H9 (cell line): ENCODE data around the gene CACNA1F. TPM values are rescaled to one million over a fixed set of nuclear protein-coding genes. Genes with fewer than 3 reads are reported as not detected.

ENCODE experiments used
- DNase-seq: peaks from one replicate; pipeline ENCODE4 v3.0.0-alpha.2; 2017
- H2AFZ ChIP-seq: one replicate; pipeline ENCODE4 v1.6.1; 2013; ENCODE audit warnings: mild to moderate bottlenecking, low read length, control low read depth, moderate library complexity
- H2AK5ac ChIP-seq: 2 replicates; pipeline ENCODE4 v1.6.1; 2013; ENCODE audit warnings: low read length, control low read depth, mixed read lengths; ENCODE audit not compliant: insufficient read length
- H2BK120ac ChIP-seq: one replicate; pipeline ENCODE4 v1.6.1; 2013; ENCODE audit warnings: low read depth, mild to moderate bottlenecking, low read length, control low read depth, inconsistent platforms; ENCODE audit not compliant: poor library complexity, severe bottlenecking
- H2BK12ac ChIP-seq: 2 replicates; pipeline ENCODE4 v1.6.1; 2013; ENCODE audit warnings: low read length, control low read depth, mixed read lengths, low read depth; ENCODE audit not compliant: insufficient read length
- H2BK15ac ChIP-seq: 2 replicates; pipeline ENCODE4 v1.6.1; 2013; ENCODE audit warnings: low read depth, low read length, control low read depth
- H2BK20ac ChIP-seq: one replicate; pipeline ENCODE4 v1.6.1; 2013; ENCODE audit warnings: low read depth, mild to moderate bottlenecking, low read length, control low read depth, inconsistent platforms; ENCODE audit not compliant: poor library complexity, severe bottlenecking
- H2BK5ac ChIP-seq: 2 replicates; pipeline ENCODE4 v1.6.1; 2013; ENCODE audit warnings: low read length, control low read depth, mixed read lengths; ENCODE audit not compliant: insufficient read length
- H3K14ac ChIP-seq: 2 replicates; pipeline ENCODE4 v1.6.1; 2013; ENCODE audit warnings: low read length, control low read depth; ENCODE audit not compliant: insufficient read depth
- H3K18ac ChIP-seq: 2 replicates; pipeline ENCODE4 v1.6.1; 2013; ENCODE audit warnings: low read depth, mild to moderate bottlenecking, mixed read lengths, low read length, control low read depth; ENCODE audit not compliant: insufficient read length
- H3K23ac ChIP-seq: 2 replicates; pipeline ENCODE4 v1.6.1; 2013; ENCODE audit warnings: low read length, control low read depth, mixed read lengths, low read depth; ENCODE audit not compliant: insufficient read length
- H3K23me2 ChIP-seq: 2 replicates; pipeline ENCODE4 v1.6.1; 2013; ENCODE audit warnings: low read depth, mild to moderate bottlenecking, mixed read lengths, low read length, control low read depth; ENCODE audit not compliant: insufficient read length, poor library complexity, severe bottlenecking
- H3K27ac ChIP-seq: 2 replicates; pipeline ENCODE4 v1.5.1; 2013; ENCODE audit warnings: low read length, control low read depth, mixed read lengths, low read depth; ENCODE audit not compliant: insufficient read length
- H3K27me3 ChIP-seq: 2 replicates; pipeline ENCODE4 v1.6.1; 2013; ENCODE audit warnings: low read length, control low read depth, inconsistent platforms; ENCODE audit not compliant: insufficient read depth
- H3K4ac ChIP-seq: 2 replicates; pipeline ENCODE4 v1.6.1; 2013; ENCODE audit warnings: low read depth, mild to moderate bottlenecking, control low read depth, inconsistent platforms, low read length, moderate library complexity
- H3K4me1 ChIP-seq: 2 replicates; pipeline ENCODE4 v1.6.1; 2013; ENCODE audit warnings: low read length, control low read depth, inconsistent platforms; ENCODE audit not compliant: insufficient read depth
- H3K4me2 ChIP-seq: 2 replicates; pipeline ENCODE4 v1.6.1; 2013; ENCODE audit warnings: low read length, control low read depth, mixed read lengths; ENCODE audit not compliant: insufficient read length, insufficient read depth
- H3K56ac ChIP-seq: 2 replicates; pipeline ENCODE4 v1.6.1; 2013; ENCODE audit warnings: low read depth, mild to moderate bottlenecking, mixed read lengths, low read length, control low read depth; ENCODE audit not compliant: insufficient read length
- H3K79me1 ChIP-seq: 2 replicates; pipeline ENCODE4 v1.6.1; 2013; ENCODE audit warnings: low read depth, mild to moderate bottlenecking, moderate library complexity, low read length, control low read depth, inconsistent platforms; ENCODE audit not compliant: insufficient read depth, poor library complexity, severe bottlenecking
- H3K79me2 ChIP-seq: 2 replicates; pipeline ENCODE4 v1.6.1; 2013; ENCODE audit warnings: low read length, control low read depth, inconsistent platforms; ENCODE audit not compliant: insufficient read depth
- H3K9ac ChIP-seq: 2 replicates; pipeline ENCODE4 v1.6.1; 2013; ENCODE audit warnings: low read length, control low read depth, mixed read lengths; ENCODE audit not compliant: insufficient read length; ENCODE audit errors: extremely low read depth
- H3K9me3 ChIP-seq: one replicate; pipeline ENCODE4 v1.6.1; 2013; ENCODE audit warnings: low read depth, low read length, inconsistent platforms; ENCODE audit not compliant: control insufficient read depth
- H3T11ph ChIP-seq: one replicate; pipeline ENCODE4 v1.6.1; 2013; ENCODE audit warnings: mild to moderate bottlenecking, low read length, control low read depth, inconsistent platforms
- H4K20me1 ChIP-seq: one replicate; pipeline ENCODE4 v1.6.1; 2013; ENCODE audit not compliant: control insufficient read depth, insufficient read length, insufficient read depth
- H4K5ac ChIP-seq: 2 replicates; pipeline ENCODE4 v1.6.1; 2013; ENCODE audit warnings: low read depth, mild to moderate bottlenecking, mixed read lengths, low read length, control low read depth; ENCODE audit not compliant: insufficient read length
- H4K8ac ChIP-seq: replicated peaks from 2 replicates; pipeline ENCODE4 v1.6.1; 2013; ENCODE audit warnings: low read length, control low read depth, mixed read lengths, low read depth; ENCODE audit not compliant: insufficient read length
- H4K91ac ChIP-seq: 2 replicates; pipeline ENCODE4 v1.6.1; 2013; ENCODE audit warnings: low read depth, mild to moderate bottlenecking, moderate library complexity, mixed read lengths, low read length, control low read depth; ENCODE audit not compliant: insufficient read length
- H3K27ac Mint-ChIP-seq, 3 experiments: 2 replicates in 2 of 3; 3 replicates in 1 of 3; pipeline ENCODE4 v1.8.0; 2020 to 2021; ENCODE audit warnings: mixed read lengths in 3 of 3, mild to moderate bottlenecking in 1 of 3, moderate library complexity in 1 of 3
- H3K27me3 Mint-ChIP-seq: 2 replicates; pipeline ENCODE4 v1.8.0; 2021; ENCODE audit warnings: low read depth, mild to moderate bottlenecking, moderate library complexity, mixed read lengths
- H3K36me3 Mint-ChIP-seq, 3 experiments: 2 replicates in 2 of 3; 3 replicates in 1 of 3; pipeline ENCODE4 v1.8.0; 2020 to 2021; ENCODE audit warnings: low read depth in 3 of 3, mixed read lengths in 3 of 3; ENCODE audit not compliant: insufficient read depth in 1 of 3
- H3K4me1 Mint-ChIP-seq, 2 experiments: 2 replicates each; pipeline ENCODE4 v1.8.0; 2020; ENCODE audit warnings: mixed read lengths in 2 of 2
- H3K4me3 Mint-ChIP-seq, 2 experiments: 2 replicates in 1 of 2; 3 replicates in 1 of 2; pipeline ENCODE4 v1.8.0; 2020 to 2021; ENCODE audit warnings: mild to moderate bottlenecking in 2 of 2, mixed read lengths in 2 of 2, moderate library complexity in 1 of 2
- H3K9me3 Mint-ChIP-seq, 2 experiments: 2 replicates in 1 of 2; 3 replicates in 1 of 2; pipeline ENCODE4 v1.8.0; 2020; ENCODE audit warnings: mild to moderate bottlenecking in 2 of 2, mixed read lengths in 2 of 2, moderate library complexity in 1 of 2
- WGBS: extraction: QIAGEN DNeasy Blood & Tissue Kit; methylation state at CpG from one replicate; pipeline ENCODE4 v1.1.7; 2013; ENCODE audit warnings: missing lambda C conversion rate, low lambda C conversion rate, mixed read lengths; ENCODE audit not compliant: insufficient read length; ENCODE audit errors: extremely low coverage; 5-methylcytosine and 5-hydroxymethylcytosine counted together
- total RNA-seq: library from RNA; stranded (reverse); gene quantifications from 2 replicates; pipeline ENCODE4 v1.2.1, GENCODE V29; 2021
- TF ChIP-seq, protein P1 (sequence below): fragments of 200-600 bp; sonication (generic); conservative IDR thresholded peaks from 3 replicates; pipeline ENCODE4 v1.8.0; 2021; ENCODE audit warnings: antibody characterized with exemption, mild to moderate bottlenecking

CACNA1F gene
- total RNA-seq, 1 experiment from 2014 or later = 1.4 TPM

DNA sequence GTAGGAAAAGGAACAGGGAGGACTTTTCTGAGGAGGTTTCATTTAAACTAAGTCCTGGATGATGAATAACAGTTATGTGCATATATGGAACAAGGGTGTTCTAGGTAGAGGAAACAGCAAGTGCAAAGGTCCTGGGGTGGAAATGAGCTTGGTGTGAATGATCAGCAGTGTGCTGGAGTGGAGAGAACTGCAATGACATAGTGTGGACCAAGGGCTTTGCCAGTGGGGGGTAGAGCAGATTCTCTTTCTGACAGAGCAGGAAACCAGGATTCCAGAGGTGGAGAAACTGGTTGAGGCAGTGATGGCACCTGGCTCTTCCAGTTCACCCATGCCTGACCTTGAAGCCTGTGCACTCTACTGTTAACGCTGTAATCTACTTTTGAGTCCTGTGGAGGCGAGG is 38.2 kb upstream of the CACNA1F start:
- Histone ChIP-seq H3K27me3 (no peaks in the 10 kb centered on the region), H3K79me2 (0 out of 2 replicates have a peak, but pooled peaks cover 4% of the 10 kb centered on the region), H4K91ac (no peak overlapping the region), H2AK5ac (no peak overlapping the region), H2BK120ac (no peak overlapping the region), H3K4me2 (no peak overlapping the region), H2BK5ac (no peak overlapping the region), H2AFZ (no peak overlapping the region), H4K5ac (no peak overlapping the region), H3K23me2 (peaks cover 5% of the 10 kb centered on the region), H4K8ac (no peak overlapping the region), H2BK20ac (no peak overlapping the region), H3K14ac (no peak overlapping the region), H3K23ac (no peak overlapping the region), H3K27ac (no peak overlapping the region), H3K9me3 (peaks cover 39% of the 10 kb centered on the region), H3K18ac (no peak overlapping the region), H3K4ac (no peak overlapping the region), H3K9ac (no peak overlapping the region), H2BK12ac (no peak overlapping the region), H2BK15ac (no peak overlapping the region), H3T11ph (no peak overlapping the region), H4K20me1 (no peaks in the 10 kb centered on the region), H3K56ac (no peak overlapping the region), H3K4me1 (no peaks in the 10 kb centered on the region), H3K79me1 (no peaks in the 10 kb centered on the region)
- no peak for DNase-seq
- H3K4me3 Mint-ChIP-seq = peak overlapping the region; percentile 54 to 67
- no CpG with 5 or more reads among the region's 2 CpGs for whole genome bisulfite sequencing
- peaks cover 67 to 76% of the 10 kb centered on the region in 2 experiments for H3K9me3 Mint-ChIP-seq
- H3K27me3 Mint-ChIP-seq = peaks cover 2% of the 10 kb centered on the region; the same call in 1 of the 2 replicates
- H3K27ac Mint-ChIP-seq = peak overlapping the region in 1 of 3 experiments; percentile 8; a peak in 1 of 7 replicates
- H3K36me3 Mint-ChIP-seq = peaks cover 13 to 29% (median 18%) of the 10 kb centered on the region in 3 experiments
- TF ChIP-seq, protein P1, sequence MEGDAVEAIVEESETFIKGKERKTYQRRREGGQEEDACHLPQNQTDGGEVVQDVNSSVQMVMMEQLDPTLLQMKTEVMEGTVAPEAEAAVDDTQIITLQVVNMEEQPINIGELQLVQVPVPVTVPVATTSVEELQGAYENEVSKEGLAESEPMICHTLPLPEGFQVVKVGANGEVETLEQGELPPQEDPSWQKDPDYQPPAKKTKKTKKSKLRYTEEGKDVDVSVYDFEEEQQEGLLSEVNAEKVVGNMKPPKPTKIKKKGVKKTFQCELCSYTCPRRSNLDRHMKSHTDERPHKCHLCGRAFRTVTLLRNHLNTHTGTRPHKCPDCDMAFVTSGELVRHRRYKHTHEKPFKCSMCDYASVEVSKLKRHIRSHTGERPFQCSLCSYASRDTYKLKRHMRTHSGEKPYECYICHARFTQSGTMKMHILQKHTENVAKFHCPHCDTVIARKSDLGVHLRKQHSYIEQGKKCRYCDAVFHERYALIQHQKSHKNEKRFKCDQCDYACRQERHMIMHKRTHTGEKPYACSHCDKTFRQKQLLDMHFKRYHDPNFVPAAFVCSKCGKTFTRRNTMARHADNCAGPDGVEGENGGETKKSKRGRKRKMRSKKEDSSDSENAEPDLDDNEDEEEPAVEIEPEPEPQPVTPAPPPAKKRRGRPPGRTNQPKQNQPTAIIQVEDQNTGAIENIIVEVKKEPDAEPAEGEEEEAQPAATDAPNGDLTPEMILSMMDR = no peak
- peaks cover 14 to 21% of the 10 kb centered on the region in 2 experiments for H3K4me1 Mint-ChIP-seq
